Adrenal gland (tissue), 5 donors: ENCODE measurements around the gene GPRIN1.
"Not testable (repeated sequence)": the region's sequence is repeated elsewhere in the genome, so short reads cannot be mapped to it uniquely, and the experiment has no call there.

Experiments
- CTCF ChIP-seq, 6 experiments: fragments of 450-650 bp in 4 of 6; fragments of 200-600 bp in 2 of 6; sonication (generic) in 1 of 6; IDR thresholded peaks; 1 replicate in 5 of 6; 2 replicates in 1 of 6; pipeline versions ENCODE4 v1.5.1 to v1.8.0; 2016 to 2021; ENCODE audit warnings: antibody characterized with exemption in 6 of 6, mild to moderate bottlenecking in 2 of 6, moderate library complexity in 1 of 6
- POLR2A ChIP-seq, 2 donors: fragments of 450-650 bp; IDR thresholded peaks; one replicate each; pipeline ENCODE4 v1.6.1; 2017; ENCODE audit warnings: antibody characterized with exemption in 2 of 2, mild to moderate bottlenecking in 2 of 2, moderate library complexity in 1 of 2
- donor health status: DM: no; HTN: no; CAD: no.

GRCh38 chr5:176599749-176600430 lies 10.1 kb downstream of the GPRIN1 start:
- not testable (repeated sequence) for TF ChIP-seq POLR2A, CTCF (IDR thresholded peaks at IDR 0.05)
